ENCODE measurements around the gene SLC26A2.

- TF ChIP-seq YY1 (IDR thresholded peaks at IDR 0.05) = no peak
- TF ChIP-seq CTCF (IDR thresholded peaks at IDR 0.05; ENCODE audit: low read depth, low read length, missing input control) = no peak
- TF ChIP-seq REST (IDR thresholded peaks at IDR 0.05) = no peak
- TF ChIP-seq JUND (IDR thresholded peaks at IDR 0.05) = no peak
- no peak for TF ChIP-seq HNF4G (IDR thresholded peaks at IDR 0.05)
- TF ChIP-seq TAF1 (conservative IDR thresholded peaks at IDR 0.05) = no peak
- TF ChIP-seq GABPA (IDR thresholded peaks at IDR 0.05 in 1 of 2, conservative IDR thresholded peaks at IDR 0.05 in 1 of 2) = no peak
- TF ChIP-seq MAX (IDR thresholded peaks at IDR 0.05) = no peak
- no peak for TF ChIP-seq FOXA1 (IDR thresholded peaks at IDR 0.05)
- no peak for TF ChIP-seq EGR1 (IDR thresholded peaks at IDR 0.05; ENCODE audit: low read depth in 2 of 2)
- TF ChIP-seq HNF4A (conservative IDR thresholded peaks at IDR 0.05) = no peak
These were observed 19.3 kb downstream of the SLC26A2 start for GRCh38 chr5:149979896-149980295.
